HepG2 (cell line): ENCODE measurements around the gene CCDC34. TPM values are rescaled to one million over a fixed set of nuclear protein-coding genes. Genes with fewer than 3 reads are reported as not detected.

Experiments used
- ATAC-seq: fragments of 200-7000 bp; cut with Tn5 transposase; 3 replicates; pipeline ENCODE4 v1.9.1; 2020; ENCODE audit warnings: mild to moderate bottlenecking, moderate library complexity
- BruUV-seq: library from RNA; stranded (reverse); fragments of 400-500 nt; replicated peaks from 2 replicates; lab custom pipeline; 2021; lab: Mats Ljungman, UMichigan
- CTCF ChIA-PET: fragments of 300-600 bp; formaldehyde crosslinking; extraction: SDS; loops from one replicate; lab custom pipeline; 2021; ENCODE audit warnings: low total read pairs, inconsistent platforms, low intra/inter-chr PET ratio; lab: Yijun Ruan, JAX
- POLR2A ChIA-PET: fragments of 350-600 bp; sonication (Branson Sonifier 250); formaldehyde crosslinking; loops from one replicate; lab custom pipeline; 2020; ENCODE audit warnings: antibody characterized with exemption, inconsistent platforms; lab: Yijun Ruan, JAX
- DNase-seq: peaks from one replicate; pipeline ENCODE4 v3.0.0-alpha.2; 2015; ENCODE audit warnings: low spot score
- FAIRE-seq: peaks from 3 replicates; lab custom pipeline; 2011; peaks lifted over from hg19 to GRCh38; lab: Jason Lieb, UNC
- H2AFZ ChIP-seq: one replicate; pipeline ENCODE4 v1.6.1; 2011; ENCODE audit warnings: low read length, inconsistent platforms
- H3K27ac ChIP-seq: fragments of 300-600 bp; 3 replicates; pipeline ENCODE4 v1.8.0; 2011; ENCODE audit warnings: mixed run types, mild to moderate bottlenecking, mixed read lengths, low read length, inconsistent platforms; ENCODE audit not compliant: insufficient read depth; ENCODE audit errors: extremely low read length
- H3K27me3 ChIP-seq, 2 experiments: fragments of 200-600 bp in 1 of 2; 2 replicates in 1 of 2; 3 replicates in 1 of 2; pipeline versions ENCODE4 v1.6.0 to v1.8.0; 2011; ENCODE audit warnings: low read length in 2 of 2, mild to moderate bottlenecking in 2 of 2, moderate library complexity in 2 of 2, inconsistent platforms in 1 of 2; ENCODE audit not compliant: insufficient read depth in 2 of 2, control insufficient read depth in 1 of 2
- H3K36me3 ChIP-seq, 2 experiments: fragments of 200-600 bp in 1 of 2; replicated peaks in 1 of 2; 2 replicates in 1 of 2; 3 replicates in 1 of 2; pipeline versions ENCODE4 v1.5.1 to v1.8.0; 2011; ENCODE audit warnings: low read length in 2 of 2, inconsistent platforms in 1 of 2; ENCODE audit not compliant: insufficient read depth in 2 of 2, control insufficient read depth in 1 of 2
- H3K4me1 ChIP-seq: 2 replicates; pipeline ENCODE4 v1.5.1; 2012; ENCODE audit warnings: low read length, inconsistent platforms; ENCODE audit not compliant: insufficient read depth
- H3K4me2 ChIP-seq: 2 replicates; pipeline ENCODE4 v1.6.0; 2011; ENCODE audit warnings: low read depth, low read length, inconsistent platforms
- H3K4me3 ChIP-seq, 3 experiments: fragments of 200-600 bp in 1 of 3; sonication (generic), shearing (Covaris generic) in 1 of 3; replicated peaks in 1 of 3; 2 replicates each; pipeline ENCODE4 v1.5.1; 2011 to 2016; ENCODE audit warnings: low read length in 3 of 3, inconsistent platforms in 2 of 3, low read depth in 2 of 3, mild to moderate bottlenecking in 2 of 3, control low read depth in 1 of 3, mixed read lengths in 1 of 3; ENCODE audit not compliant: insufficient read depth in 1 of 3
- H3K79me2 ChIP-seq: one replicate; pipeline ENCODE4 v1.6.1; 2011; ENCODE audit warnings: low read length, inconsistent platforms; ENCODE audit not compliant: insufficient read depth
- H3K9ac ChIP-seq: 2 replicates; pipeline ENCODE4 v1.6.0; 2011; ENCODE audit warnings: mild to moderate bottlenecking, low read depth, low read length, inconsistent platforms; ENCODE audit not compliant: insufficient read depth
- H3K9me3 ChIP-seq: 2 replicates; pipeline ENCODE4 v1.5.1; 2012; ENCODE audit warnings: mild to moderate bottlenecking, low read length
- H4K20me1 ChIP-seq: 2 replicates; pipeline ENCODE4 v1.6.0; 2011; ENCODE audit warnings: inconsistent platforms, mild to moderate bottlenecking, low read length, moderate library complexity; ENCODE audit not compliant: insufficient read depth
- ATF7 ChIP-seq, 2 experiments: fragments of 450-650 bp in 1 of 2; sonication (generic) in 1 of 2; formaldehyde crosslinking in 1 of 2; IDR thresholded peaks; 2 replicates each; pipeline versions ENCODE4 v1.4.0 to v1.6.1; 2016 to 2020; ENCODE audit warnings: antibody characterized with exemption in 1 of 2, mild to moderate bottlenecking in 1 of 2, missing genetic modification reagents in 1 of 2
- ERF ChIP-seq: IDR thresholded peaks from 2 replicates; pipeline ENCODE4 v1.6.1; 2018; ENCODE audit warnings: missing biosample characterization, missing genetic modification reagents
- MIER3 ChIP-seq: IDR thresholded peaks from 2 replicates; pipeline ENCODE4 v1.6.1; 2016; ENCODE audit warnings: missing compliant biosample characterization, borderline replicate concordance
- PHF21A ChIP-seq: sonication (generic); formaldehyde crosslinking; IDR thresholded peaks from 2 replicates; pipeline ENCODE4 v1.5.0; 2020; ENCODE audit warnings: mild to moderate bottlenecking, missing genetic modification reagents
- ZBTB34 ChIP-seq: sonication (generic); formaldehyde crosslinking; IDR thresholded peaks from 2 replicates; pipeline ENCODE4 v1.8.0; 2022; ENCODE audit warnings: mild to moderate bottlenecking, missing genetic modification reagents
- ZNF17 ChIP-seq: sonication (generic); formaldehyde crosslinking; IDR thresholded peaks from 2 replicates; pipeline ENCODE4 v1.5.0; 2020; ENCODE audit warnings: mild to moderate bottlenecking, missing genetic modification reagents
- ZNF687 ChIP-seq: sonication (generic); formaldehyde crosslinking; IDR thresholded peaks from 2 replicates; pipeline ENCODE4 v1.5.1; 2020; ENCODE audit warnings: mild to moderate bottlenecking, missing genetic modification reagents, moderate library complexity
- ZNF713 ChIP-seq: sonication (generic); formaldehyde crosslinking; IDR thresholded peaks from 2 replicates; pipeline ENCODE4 v1.4.0; 2020; ENCODE audit warnings: mild to moderate bottlenecking, missing genetic modification reagents
- ZSCAN21 ChIP-seq: sonication (generic); formaldehyde crosslinking; IDR thresholded peaks from 2 replicates; pipeline ENCODE4 v1.8.0; 2022; ENCODE audit warnings: mild to moderate bottlenecking, missing genetic modification reagents, moderate library complexity, borderline replicate concordance
- WGBS: methylation state at CpG from one replicate; pipeline ENCODE4 v1.1.6; 2017; ENCODE audit warnings: low lambda C conversion rate; 5-methylcytosine and 5-hydroxymethylcytosine counted together
- in situ Hi-C: cut with HindIII; loops from 2 replicates; pipeline ENCODE4 v1.10.0; 2017; ENCODE audit warnings: low pct_unique_long_range_greater_than_20kb; ENCODE audit not compliant: extremely low pct_ligation_motif_present
- intact Hi-C: fragments of 100-400 bp; cut with micrococcal nuclease; formaldehyde crosslinking; loops from one replicate; pipeline ENCODE4 v1.10.0; 2022; ENCODE audit not compliant: unreplicated experiment
- polyA plus RNA-seq, 8 experiments: library from polyadenylated mRNA; depleted of rRNA in 3 of 8; stranded (reverse) in 7 of 8; unstranded in 1 of 8; fragments of >200 nt; fragmentation: Illumina TruSeq in 4 of 8; extraction: Trizol in 4 of 8; gene quantifications; 2 replicates each; pipeline versions ENCODE4 v1.2.1 to v1.2.3, GENCODE V29; 2011 to 2016; ENCODE audit warnings: low read depth in 4 of 8, missing spikeins in 1 of 8, mixed read lengths in 1 of 8; ENCODE audit not compliant: insufficient read depth in 1 of 8
- total RNA-seq, 5 experiments: library from RNA; depleted of rRNA; stranded (reverse); fragments of >200 nt; fragmentation: Illumina TruSeq; extraction: Trizol; gene quantifications; 2 replicates each; pipeline ENCODE4 v1.2.3, GENCODE V29; 2016; ENCODE audit warnings: low read depth in 1 of 5

The CCDC34 gene
- total and polyA plus RNA-seq, 2 of the 13 experiments (the other 11 are each of a cell fraction or from before 2014, with no cell fraction given) = 7.6 to 34.3 TPM

- Histone ChIP-seq H3K9ac (no peak overlapping the region), H3K27me3 (no peaks in the 10 kb centered on the region)
- in situ Hi-C loops = no loop called here
- CTCF ChIA-PET = no interaction called here
- TF ChIP-seq ZNF17 (CRISPR knock-in tag) (no peak), ZNF687 (CRISPR knock-in tag) (no peak), ERF (CRISPR knock-in tag) (no peak), ZNF713 (CRISPR knock-in tag) (no peak), PHF21A (CRISPR knock-in tag) (no peak), MIER3 (no peak), ZSCAN21 (no peak), ATF7 (IDR thresholded peaks at IDR 0.05) (no peak), ATF7 (CRISPR knock-in tag; IDR thresholded peaks at IDR 0.05) (no peak), ZBTB34 (CRISPR knock-in tag) (no peak)
- TF ChIP-seq, all 625 proteins: peak for 0
- FAIRE-seq (no peak), DNase-seq (no peak), ATAC-seq (no peak)
- Histone ChIP-seq H3K4me3 (no peak overlapping the region), H4K20me1 (no peaks in the 10 kb centered on the region), H3K79me2 (peaks cover 35% of the 10 kb centered on the region), H2AFZ (no peak overlapping the region), H3K4me1 (peaks cover 68% of the 10 kb centered on the region), H3K9me3 (no peaks in the 10 kb centered on the region), H3K27ac (no peak overlapping the region), H3K4me2 (no peak overlapping the region), H3K36me3 (peaks cover 11 to 46% of the 10 kb centered on the region in 2 experiments)
- POLR2A ChIA-PET = no interaction called here
- no TSS peak for BruUV-seq
- intact Hi-C loops = no loop called here
- 86% methylated on average over 1 of the region's 1 CpG for WGBS
Observed at GRCh38 chr11:27388869-27389268, 25.9 kb upstream of the CCDC34 start.
